Renal pelvis (tissue), 4 donors: ENCODE results near the gene SERBP1. TPM values are rescaled to one million over a fixed set of nuclear protein-coding genes. Genes with fewer than 3 reads are reported as not detected.

Experiments
- DNase-seq: peaks from one replicate; pipeline ENCODE4 v3.0.0-alpha.2; 2013
- polyA plus RNA-seq, 3 donors: library from polyadenylated mRNA; unstranded; fragments of 120-200 nt; gene quantifications; one replicate each; pipeline ENCODE4 v1.2.1, GENCODE V29; 2013; ENCODE audit not compliant: insufficient read length in 3 of 3

The SERBP1 gene
- polyA plus RNA-seq, 3 donors, result 363 to 389 (median 389) TPM

- no peak for DNase-seq
These were observed 58.1 kb downstream of the SERBP1 start for GRCh38 chr1:67372136-67372535.

GRCh38 chr1:67371681-67372080, 58.5 kb downstream of the SERBP1 start:
- no peak for DNase-seq

DNA sequence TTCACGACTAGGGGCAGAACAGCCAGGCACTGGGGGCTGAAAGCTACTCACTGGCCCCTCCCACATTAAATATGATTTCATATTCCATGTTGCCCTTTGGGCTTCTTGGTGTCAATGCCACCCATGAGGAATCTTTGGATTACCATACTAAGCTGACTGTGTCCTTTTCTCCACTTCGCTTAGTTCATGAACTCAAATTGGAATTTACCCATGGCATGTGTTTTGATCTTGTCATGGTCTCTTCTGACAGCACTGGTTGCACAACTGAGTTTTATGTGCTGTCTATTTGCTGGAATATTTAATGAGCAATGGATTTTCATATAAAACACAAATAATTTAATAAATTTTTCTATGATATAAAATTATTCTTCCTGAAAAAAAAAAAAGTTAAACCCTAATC, 59.2 kb downstream of the SERBP1 start:
- no peak for DNase-seq

GRCh38 chr1:67368046-67368514, 62.1 kb downstream of the SERBP1 start:
- no peak for DNase-seq

DNA sequence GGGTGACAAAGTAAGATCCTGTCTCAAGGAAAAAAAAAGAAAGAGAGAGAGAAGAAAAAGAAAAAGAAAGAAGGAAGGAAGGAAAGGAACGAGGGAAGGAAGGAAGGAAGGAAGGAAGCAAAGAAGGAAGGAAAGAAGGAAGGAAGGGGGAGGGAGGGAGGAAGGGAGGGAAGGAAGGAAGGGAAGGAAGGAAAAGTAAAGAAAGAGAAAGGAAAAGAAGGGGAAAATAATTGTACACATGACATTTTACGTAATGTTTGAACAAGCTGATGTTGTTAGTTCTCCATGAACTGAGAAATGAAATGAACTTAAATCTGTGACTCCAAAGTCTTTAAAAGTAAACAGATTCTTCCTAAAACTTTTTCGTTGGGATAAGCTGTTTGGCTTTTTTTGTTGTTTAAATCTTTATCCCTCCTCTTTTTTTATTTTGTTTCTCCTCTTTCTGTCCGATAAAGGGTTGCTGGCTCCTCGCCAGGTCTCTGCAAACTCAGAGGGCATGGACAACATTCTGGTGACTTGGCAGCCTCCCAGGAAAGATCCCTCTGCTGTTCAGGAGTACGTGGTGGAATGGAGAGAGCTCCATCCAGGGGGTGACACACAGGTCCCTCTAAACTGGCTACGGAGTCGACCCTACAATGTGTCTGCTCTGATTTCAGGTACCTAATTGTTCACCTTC, 62.7 kb downstream of the SERBP1 start:
- DNase-seq, result no peak

- DNase-seq, result no peak
These were observed 68.6 kb downstream of the SERBP1 start for GRCh38 chr1:67361641-67362040.

- no peak for DNase-seq
These were observed 70.6 kb downstream of the SERBP1 start for GRCh38 chr1:67359592-67359991.

Other genes starting within 250 kb of the SERBP1 start
- gene IL12RB2, start 122.5 kb downstream of the SERBP1 start, polyA plus RNA-seq, result 1 to 10 TPM in 1 of 3 donors, under 1 TPM in 2; 0.54 to 1.0 (median 0.81) TPM